Vagina (tissue), 2 donors: Measurements from ENCODE around the gene DIRAS2. TPM values are rescaled to one million over a fixed set of nuclear protein-coding genes. Genes with fewer than 3 reads are reported as not detected.

Source experiments
- DNase-seq, 2 donors: peaks; one replicate each; pipeline ENCODE4 v3.0.0-alpha.2; 2017; ENCODE audit errors: extremely low spot score in 2 of 2
- H3K27ac ChIP-seq: fragments of 200-600 bp; sonication (generic); one replicate; pipeline ENCODE4 v1.5.1; 2019
- H3K27me3 ChIP-seq: fragments of 200-600 bp; sonication (generic); one replicate; pipeline ENCODE4 v1.5.1; 2019
- H3K36me3 ChIP-seq, 2 donors: fragments of 200-600 bp; sonication (generic); one replicate each; pipeline ENCODE4 v1.5.1; 2017 to 2019
- H3K4me1 ChIP-seq: fragments of 200-600 bp; sonication (generic); one replicate; pipeline ENCODE4 v1.5.1; 2019
- H3K4me3 ChIP-seq, 2 donors: fragments of 200-600 bp; sonication (generic); 1 replicate in 1 of 2; 2 replicates in 1 of 2; pipeline ENCODE4 v1.5.1; 2016 to 2019
- H3K9me3 ChIP-seq: fragments of 200-600 bp; sonication (generic); one replicate; pipeline ENCODE4 v1.5.1; 2019
- CTCF ChIP-seq, 3 experiments: fragments of 450-650 bp in 2 of 3; fragments of 200-600 bp in 1 of 3; sonication (generic) in 1 of 3; IDR thresholded peaks; one replicate each; pipeline ENCODE4 v1.5.1; 2017 to 2019; ENCODE audit warnings: antibody characterized with exemption in 3 of 3, mild to moderate bottlenecking in 2 of 3, moderate library complexity in 2 of 3
- POLR2A ChIP-seq, 2 donors: fragments of 450-650 bp; IDR thresholded peaks; one replicate each; pipeline ENCODE4 v1.6.1; 2017; ENCODE audit warnings: antibody characterized with exemption in 2 of 2, mild to moderate bottlenecking in 2 of 2, moderate library complexity in 2 of 2
- POLR2AphosphoS5 ChIP-seq, 2 donors: sonication (generic); formaldehyde crosslinking; IDR thresholded peaks; one replicate each; pipeline ENCODE4 v1.9.0; 2017; ENCODE audit warnings: antibody characterized with exemption in 2 of 2, mild to moderate bottlenecking in 2 of 2, low read depth in 1 of 2; ENCODE audit not compliant: insufficient read depth in 1 of 2
- intact Hi-C: fragments of 100-400 bp; cut with DNase I; formaldehyde crosslinking; loops from one replicate; pipeline ENCODE4 v1.15.1; 2023
- total RNA-seq: library from RNA; depleted of rRNA; stranded (reverse); fragments of >200 nt; gene quantifications from one replicate; pipeline ENCODE4 v1.2.3, GENCODE V29; 2016

DIRAS2 gene
- total RNA-seq, 1 donor from 2014 or later = not detected

GRCh38 chr9:90579181-90579580, 63.4 kb downstream of the DIRAS2 start:
- H3K4me1 ChIP-seq = no peaks in the 10 kb centered on the region
- intact Hi-C loops = no loop called here
- no peaks in the 10 kb centered on the region for H3K9me3 ChIP-seq
- TF ChIP-seq POLR2AphosphoS5 (IDR thresholded peaks at IDR 0.05; ENCODE audit: insufficient read depth in 1 of 2, low read depth in 1 of 2) = no peak
- TF ChIP-seq POLR2A (IDR thresholded peaks at IDR 0.05) = no peak
- no peak for TF ChIP-seq CTCF (IDR thresholded peaks at IDR 0.05)
- H3K36me3 ChIP-seq = no peaks in the 10 kb centered on the region
- H3K4me3 ChIP-seq = no peak overlapping the region
- H3K27ac ChIP-seq = no peak overlapping the region
- no peaks in the 10 kb centered on the region for H3K27me3 ChIP-seq
- no peak for DNase-seq

GRCh38 chr9:90578126-90578815, 64.4 kb downstream of the DIRAS2 start:
- no peaks in the 10 kb centered on the region for H3K9me3 ChIP-seq
- no peaks in the 10 kb centered on the region for H3K27me3 ChIP-seq
- no peaks in the 10 kb centered on the region for H3K36me3 ChIP-seq
- no peaks in the 10 kb centered on the region for H3K4me1 ChIP-seq
- H3K27ac ChIP-seq = no peak overlapping the region
- intact Hi-C loops = no loop called here
- TF ChIP-seq CTCF (IDR thresholded peaks at IDR 0.05) (no peak), POLR2A (IDR thresholded peaks at IDR 0.05) (no peak), POLR2AphosphoS5 (IDR thresholded peaks at IDR 0.05; ENCODE audit: insufficient read depth in 1 of 2, low read depth in 1 of 2) (no peak)
- H3K4me3 ChIP-seq = no peak overlapping the region
- no peak for DNase-seq

GRCh38 chr9:90569511-90569910, 73.1 kb downstream of the DIRAS2 start:
- Histone ChIP-seq H3K27ac (no peak overlapping the region), H3K36me3 (no peaks in the 10 kb centered on the region), H3K4me1 (no peaks in the 10 kb centered on the region), H3K9me3 (no peaks in the 10 kb centered on the region), H3K27me3 (no peaks in the 10 kb centered on the region), H3K4me3 (no peak overlapping the region)
- no peak for DNase-seq
- intact Hi-C loops = no loop called here
- TF ChIP-seq CTCF (IDR thresholded peaks at IDR 0.05) (no peak), POLR2A (IDR thresholded peaks at IDR 0.05) (no peak), POLR2AphosphoS5 (IDR thresholded peaks at IDR 0.05; ENCODE audit: insufficient read depth in 1 of 2, low read depth in 1 of 2) (no peak)

- no peak overlapping the region for H3K4me3 ChIP-seq
- intact Hi-C loops = no loop called here
- no peak overlapping the region for H3K27ac ChIP-seq
- H3K36me3 ChIP-seq = no peaks in the 10 kb centered on the region
- no peaks in the 10 kb centered on the region for H3K27me3 ChIP-seq
- no peaks in the 10 kb centered on the region for H3K9me3 ChIP-seq
- DNase-seq = no peak
- H3K4me1 ChIP-seq = no peaks in the 10 kb centered on the region
- TF ChIP-seq POLR2AphosphoS5 (IDR thresholded peaks at IDR 0.05; ENCODE audit: insufficient read depth in 1 of 2, low read depth in 1 of 2) = no peak
- TF ChIP-seq POLR2A (IDR thresholded peaks at IDR 0.05) = no peak
- no peak for TF ChIP-seq CTCF (IDR thresholded peaks at IDR 0.05)
Measured at GRCh38 chr9:90568667-90569066, 74.0 kb downstream of the DIRAS2 start.

GRCh38 chr9:90562229-90562628, 80.4 kb downstream of the DIRAS2 start:
- Histone ChIP-seq H3K4me1 (no peaks in the 10 kb centered on the region), H3K27me3 (no peaks in the 10 kb centered on the region), H3K9me3 (no peaks in the 10 kb centered on the region), H3K27ac (no peak overlapping the region), H3K4me3 (no peak overlapping the region), H3K36me3 (no peaks in the 10 kb centered on the region)
- DNase-seq = no peak
- intact Hi-C loops = no loop called here
- TF ChIP-seq POLR2A (IDR thresholded peaks at IDR 0.05) = no peak
- TF ChIP-seq POLR2AphosphoS5 (IDR thresholded peaks at IDR 0.05; ENCODE audit: insufficient read depth in 1 of 2, low read depth in 1 of 2) = no peak
- no peak for TF ChIP-seq CTCF (IDR thresholded peaks at IDR 0.05)
